ENCODE data around the gene TRPC5OS.

DNA sequence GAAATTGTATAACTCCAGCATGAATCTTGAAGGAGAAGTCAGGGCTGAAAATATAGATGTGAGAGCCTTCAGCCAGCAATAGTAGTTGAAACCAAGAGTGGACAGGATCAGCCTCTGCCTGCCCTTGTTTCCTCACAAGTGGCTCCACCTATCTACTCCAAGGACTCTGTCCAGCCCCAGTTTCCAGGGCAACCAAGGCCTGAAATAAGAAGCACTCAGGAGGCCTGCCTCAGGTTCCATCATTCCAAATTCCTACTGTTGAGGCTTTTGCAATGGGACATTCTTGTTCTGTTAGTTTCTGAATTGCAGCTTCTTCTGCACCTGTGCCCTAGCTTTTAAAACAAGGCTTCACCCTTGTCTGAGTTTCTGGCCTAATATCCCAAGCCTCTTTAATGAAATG lies 41.6 kb downstream of the TRPC5OS start:
- TF ChIP-seq EZH2 (IDR thresholded peaks at IDR 0.05; ENCODE audit: borderline replicate concordance, low read depth, low read length, severe bottlenecking) = no peak
- TF ChIP-seq, protein P1, sequence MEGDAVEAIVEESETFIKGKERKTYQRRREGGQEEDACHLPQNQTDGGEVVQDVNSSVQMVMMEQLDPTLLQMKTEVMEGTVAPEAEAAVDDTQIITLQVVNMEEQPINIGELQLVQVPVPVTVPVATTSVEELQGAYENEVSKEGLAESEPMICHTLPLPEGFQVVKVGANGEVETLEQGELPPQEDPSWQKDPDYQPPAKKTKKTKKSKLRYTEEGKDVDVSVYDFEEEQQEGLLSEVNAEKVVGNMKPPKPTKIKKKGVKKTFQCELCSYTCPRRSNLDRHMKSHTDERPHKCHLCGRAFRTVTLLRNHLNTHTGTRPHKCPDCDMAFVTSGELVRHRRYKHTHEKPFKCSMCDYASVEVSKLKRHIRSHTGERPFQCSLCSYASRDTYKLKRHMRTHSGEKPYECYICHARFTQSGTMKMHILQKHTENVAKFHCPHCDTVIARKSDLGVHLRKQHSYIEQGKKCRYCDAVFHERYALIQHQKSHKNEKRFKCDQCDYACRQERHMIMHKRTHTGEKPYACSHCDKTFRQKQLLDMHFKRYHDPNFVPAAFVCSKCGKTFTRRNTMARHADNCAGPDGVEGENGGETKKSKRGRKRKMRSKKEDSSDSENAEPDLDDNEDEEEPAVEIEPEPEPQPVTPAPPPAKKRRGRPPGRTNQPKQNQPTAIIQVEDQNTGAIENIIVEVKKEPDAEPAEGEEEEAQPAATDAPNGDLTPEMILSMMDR (IDR thresholded peaks at IDR 0.05; ENCODE audit: borderline replicate concordance, extremely low read depth, low read length, poor library complexity, severe bottlenecking) = no peak

All from DND-41 (cell line).